Neural progenitor cell (in vitro differentiated cells): ENCODE measurements around the gene PEF1.

Source experiments
- EZH2 ChIP-seq: fragments of 200-600 bp; sonication (generic); IDR thresholded peaks from 2 replicates; pipeline ENCODE4 v1.6.1; 2017; ENCODE audit warnings: antibody characterized with exemption, mild to moderate bottlenecking, moderate library complexity
- TF ChIP-seq, protein P1 (sequence below): fragments of 200-600 bp; sonication (generic); IDR thresholded peaks from 2 replicates; pipeline ENCODE4 v1.5.1; 2017; ENCODE audit warnings: antibody characterized with exemption, mild to moderate bottlenecking

DNA sequence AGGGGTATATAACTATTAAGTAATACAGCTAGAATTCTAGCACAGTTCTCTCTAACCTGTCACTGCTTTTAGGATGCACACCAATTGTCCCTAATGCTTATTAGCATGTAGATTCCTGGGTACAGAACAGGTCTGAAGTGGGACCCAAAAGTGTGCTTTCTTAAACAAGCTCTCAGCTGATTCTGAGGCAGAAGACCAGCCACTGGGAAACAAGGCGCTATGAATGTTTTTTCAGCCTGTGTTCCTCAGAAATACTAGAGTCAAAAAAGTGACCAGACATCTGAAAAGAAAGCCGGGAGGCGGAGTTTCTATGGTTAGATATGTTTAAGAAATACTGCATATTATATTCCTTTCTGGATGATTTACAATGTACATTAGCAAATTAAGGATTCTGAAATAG, 1.8 kb downstream of the PEF1 start:
- TF ChIP-seq, protein P1, sequence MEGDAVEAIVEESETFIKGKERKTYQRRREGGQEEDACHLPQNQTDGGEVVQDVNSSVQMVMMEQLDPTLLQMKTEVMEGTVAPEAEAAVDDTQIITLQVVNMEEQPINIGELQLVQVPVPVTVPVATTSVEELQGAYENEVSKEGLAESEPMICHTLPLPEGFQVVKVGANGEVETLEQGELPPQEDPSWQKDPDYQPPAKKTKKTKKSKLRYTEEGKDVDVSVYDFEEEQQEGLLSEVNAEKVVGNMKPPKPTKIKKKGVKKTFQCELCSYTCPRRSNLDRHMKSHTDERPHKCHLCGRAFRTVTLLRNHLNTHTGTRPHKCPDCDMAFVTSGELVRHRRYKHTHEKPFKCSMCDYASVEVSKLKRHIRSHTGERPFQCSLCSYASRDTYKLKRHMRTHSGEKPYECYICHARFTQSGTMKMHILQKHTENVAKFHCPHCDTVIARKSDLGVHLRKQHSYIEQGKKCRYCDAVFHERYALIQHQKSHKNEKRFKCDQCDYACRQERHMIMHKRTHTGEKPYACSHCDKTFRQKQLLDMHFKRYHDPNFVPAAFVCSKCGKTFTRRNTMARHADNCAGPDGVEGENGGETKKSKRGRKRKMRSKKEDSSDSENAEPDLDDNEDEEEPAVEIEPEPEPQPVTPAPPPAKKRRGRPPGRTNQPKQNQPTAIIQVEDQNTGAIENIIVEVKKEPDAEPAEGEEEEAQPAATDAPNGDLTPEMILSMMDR = no peak
- TF ChIP-seq EZH2 = no peak
